H1 (cell line): ENCODE data around the gene KRT85. TPM values are rescaled to one million over a fixed set of nuclear protein-coding genes. Genes with fewer than 3 reads are reported as not detected.

Experiments used
- ATF3 ChIP-seq: IDR thresholded peaks from 2 replicates; pipeline ENCODE4 v1.6.1; 2011; ENCODE audit warnings: low read depth, mild to moderate bottlenecking, low read length; ENCODE audit not compliant: insufficient read depth
- BCL11A ChIP-seq, 2 experiments: IDR thresholded peaks; one replicate each; pipeline ENCODE4 v1.6.1; 2011; ENCODE audit warnings: low read depth in 2 of 2, low read length in 2 of 2, mild to moderate bottlenecking in 2 of 2
- CTCF ChIP-seq, 3 experiments: IDR thresholded peaks; 1 replicate in 2 of 3; 2 replicates in 1 of 3; pipeline versions ENCODE4 v1.5.1 to v1.6.1; 2011; ENCODE audit warnings: low read length in 3 of 3, mild to moderate bottlenecking in 3 of 3, inconsistent platforms in 2 of 3, low read depth in 1 of 3, moderate library complexity in 1 of 3; ENCODE audit not compliant: insufficient read depth in 1 of 3; ENCODE audit errors: control extremely low read depth in 1 of 3
- SP1 ChIP-seq: IDR thresholded peaks from 2 replicates; pipeline ENCODE4 v1.6.1; 2011; ENCODE audit warnings: low read depth, low read length
- SP4 ChIP-seq: IDR thresholded peaks from 2 replicates; pipeline ENCODE4 v1.6.1; 2012; ENCODE audit warnings: low read length, inconsistent platforms
- TAF7 ChIP-seq: optimal IDR thresholded peaks from 2 replicates; pipeline ENCODE3; 2011; ENCODE audit warnings: low read depth, mild to moderate bottlenecking, inconsistent platforms, low read length, moderate library complexity, borderline replicate concordance
- polyA plus RNA-seq, 7 experiments: library from polyadenylated mRNA; depleted of rRNA in 3 of 7; stranded (reverse) in 5 of 7; unstranded in 2 of 7; fragments of >200 nt in 5 of 7; fragments of 200-250 nt in 2 of 7; gene quantifications; 1 replicate in 5 of 7; 2 replicates in 1 of 7; 4 replicates in 1 of 7; pipeline versions ENCODE4 v1.2.1 to v1.2.3, GENCODE V29; 2011 to 2013; ENCODE audit warnings: missing spikeins in 2 of 7, mixed read lengths in 2 of 7
- total RNA-seq: library from RNA; stranded (reverse); fragmentation: NEBNext Ultra II Directional; extraction: Animal tissue kit (Norgen Biotek cat#: 25700); gene quantifications from 2 replicates; pipeline ENCODE4 v1.2.1, GENCODE V29; 2021

KRT85 gene
- total and polyA plus RNA-seq, 2 of the 8 experiments (the other 6 are each of a cell fraction or from before 2014, with no cell fraction given) = not detected

DNA sequence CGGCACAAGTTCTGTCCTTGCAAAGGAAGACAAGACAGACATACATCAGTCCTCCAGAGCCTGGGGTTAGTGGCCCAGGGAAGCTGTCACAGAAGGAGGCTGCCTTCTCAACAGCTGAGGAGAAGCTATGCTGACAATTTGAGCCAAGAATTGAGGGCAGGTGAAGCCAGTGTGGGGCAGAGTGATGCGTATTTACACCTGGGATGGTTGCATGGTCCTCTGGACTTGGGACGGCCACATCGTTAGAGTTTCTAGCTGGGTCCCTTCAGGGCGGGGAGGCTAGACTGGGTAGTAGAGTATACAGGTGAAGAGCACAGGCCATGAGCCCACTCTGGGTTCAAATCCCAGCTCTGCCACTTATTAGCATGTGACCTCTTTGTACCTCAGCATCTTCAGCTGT is 16.5 kb downstream of the KRT85 start (continued):
- TF ChIP-seq SP1 = no peak
- no peak for TF ChIP-seq CTCF (IDR thresholded peaks at IDR 0.05; ENCODE audit: control extremely low read depth in 1 of 3, insufficient read depth in 1 of 3, low read depth in 1 of 3, low read length in 3 of 3)
- TF ChIP-seq BCL11A (IDR thresholded peaks at IDR 0.05; ENCODE audit: low read depth in 2 of 2, low read length in 2 of 2) = no peak
- no peak for TF ChIP-seq ATF3
- TF ChIP-seq TAF7 = no peak
- no peak for TF ChIP-seq SP4
